GM10847 (cell line): ENCODE data around the gene MFN2.

ENCODE experiments used
- POLR2A ChIP-seq: IDR thresholded peaks from 2 replicates; pipeline ENCODE4 v1.6.1; 2011; ENCODE audit not compliant: insufficient read length; ENCODE audit errors: extremely low read depth

MFN2 gene

GRCh38 chr1:11982010-11982392 lies 1.8 kb downstream of the MFN2 start:
- no peak for TF ChIP-seq POLR2A

GRCh38 chr1:11984121-11984520 lies 3.9 kb downstream of the MFN2 start:
- no peak for TF ChIP-seq POLR2A

GRCh38 chr1:11984576-11984975 lies 4.3 kb downstream of the MFN2 start:
- TF ChIP-seq POLR2A: no peak

- no peak for TF ChIP-seq POLR2A
Measured at GRCh38 chr1:11985171-11985570, 4.9 kb downstream of the MFN2 start.

- TF ChIP-seq POLR2A: no peak
Measured at GRCh38 chr1:11985851-11986250, 5.6 kb downstream of the MFN2 start.

- no peak for TF ChIP-seq POLR2A
Measured at GRCh38 chr1:11989669-11990068, 9.4 kb downstream of the MFN2 start.

GRCh38 chr1:11990303-11991032 lies 10.2 kb downstream of the MFN2 start:
- no peak for TF ChIP-seq POLR2A

GRCh38 chr1:11991969-11992676 lies 11.9 kb downstream of the MFN2 start:
- no peak for TF ChIP-seq POLR2A

- TF ChIP-seq POLR2A: no peak
Measured at GRCh38 chr1:11997081-11997850, 17.0 kb downstream of the MFN2 start.

GRCh38 chr1:11998636-11999035 lies 18.4 kb downstream of the MFN2 start:
- no peak for TF ChIP-seq POLR2A

- TF ChIP-seq POLR2A: no peak
Measured at GRCh38 chr1:11999236-11999635, 19.0 kb downstream of the MFN2 start.

GRCh38 chr1:12001249-12001917 lies 21.1 kb downstream of the MFN2 start:
- TF ChIP-seq POLR2A: no peak

GRCh38 chr1:12001996-12002493 lies 21.8 kb downstream of the MFN2 start:
- TF ChIP-seq POLR2A: no peak

GRCh38 chr1:12003762-12004161 lies 23.5 kb downstream of the MFN2 start:
- TF ChIP-seq POLR2A: no peak

- TF ChIP-seq POLR2A: no peak
Measured at GRCh38 chr1:12005488-12006166, 25.4 kb downstream of the MFN2 start.
